DND-41 (cell line): ENCODE results near the gene NCLN.
"Not testable (repeated sequence)": the region's sequence is repeated elsewhere in the genome, so short reads cannot be mapped to it uniquely, and the experiment has no call there.

Source experiments
- ATAC-seq: fragments of 200-7000 bp; cut with Tn5 transposase; 3 replicates; pipeline ENCODE4 v1.9.1; 2021; ENCODE audit warnings: low read depth; ENCODE audit not compliant: insufficient read depth
- DNase-seq: peaks from one replicate; pipeline ENCODE4 v3.0.0-alpha.2; 2020
- H2AFZ ChIP-seq: 2 replicates; pipeline ENCODE4 v1.6.0; 2012; ENCODE audit warnings: low read depth, low read length
- H3K27ac ChIP-seq: 2 replicates; pipeline ENCODE4 v1.5.1; 2012; ENCODE audit warnings: low read length, inconsistent platforms
- H3K27me3 ChIP-seq: fragments of 200-600 bp; sonication (generic); 2 replicates; pipeline ENCODE4 v1.6.0; 2012; ENCODE audit warnings: low read length, mild to moderate bottlenecking, inconsistent platforms; ENCODE audit not compliant: insufficient read depth, poor library complexity
- H3K36me3 ChIP-seq: 2 replicates; pipeline ENCODE4 v1.5.1; 2012; ENCODE audit warnings: low read length, inconsistent platforms; ENCODE audit not compliant: insufficient read depth
- H3K4me1 ChIP-seq: 2 replicates; pipeline ENCODE4 v1.5.1; 2012; ENCODE audit warnings: mild to moderate bottlenecking, low read length; ENCODE audit not compliant: insufficient read depth
- H3K4me2 ChIP-seq: 2 replicates; pipeline ENCODE4 v1.6.0; 2012; ENCODE audit warnings: mild to moderate bottlenecking, moderate library complexity, low read length, inconsistent platforms; ENCODE audit not compliant: insufficient read depth
- H3K4me3 ChIP-seq, 2 experiments: fragments of 200-600 bp in 1 of 2; shearing (Covaris generic) in 1 of 2; 2 replicates each; pipeline ENCODE4 v1.5.1; 2012 to 2016; ENCODE audit warnings: inconsistent platforms in 2 of 2, low read length in 2 of 2, mild to moderate bottlenecking in 2 of 2, low read depth in 1 of 2, moderate library complexity in 1 of 2
- H3K79me2 ChIP-seq: 2 replicates; pipeline ENCODE4 v1.6.0; 2012; ENCODE audit warnings: low read length, inconsistent platforms; ENCODE audit not compliant: insufficient read depth
- H3K9ac ChIP-seq: 2 replicates; pipeline ENCODE4 v1.6.0; 2012; ENCODE audit warnings: low read depth, mild to moderate bottlenecking, inconsistent platforms, low read length, moderate library complexity
- H3K9me3 ChIP-seq: 2 replicates; pipeline ENCODE4 v1.5.1; 2012; ENCODE audit warnings: low read length, moderate library complexity, mild to moderate bottlenecking, inconsistent platforms; ENCODE audit not compliant: insufficient read depth, severe bottlenecking
- H4K20me1 ChIP-seq: 2 replicates; pipeline ENCODE4 v1.6.0; 2012; ENCODE audit warnings: low read length; ENCODE audit not compliant: insufficient read depth
- EZH2 ChIP-seq: IDR thresholded peaks from 3 replicates; pipeline ENCODE4 v1.6.1; 2012; ENCODE audit warnings: borderline replicate concordance, low read depth, mild to moderate bottlenecking, moderate library complexity, low read length, inconsistent platforms; ENCODE audit not compliant: severe bottlenecking
- TF ChIP-seq, protein P1 (sequence below): IDR thresholded peaks from 2 replicates; pipeline ENCODE4 v1.5.1; 2012; ENCODE audit warnings: borderline replicate concordance, low read length, moderate library complexity, mild to moderate bottlenecking; ENCODE audit not compliant: poor library complexity, severe bottlenecking; ENCODE audit errors: extremely low read depth

Gene NCLN

DNA sequence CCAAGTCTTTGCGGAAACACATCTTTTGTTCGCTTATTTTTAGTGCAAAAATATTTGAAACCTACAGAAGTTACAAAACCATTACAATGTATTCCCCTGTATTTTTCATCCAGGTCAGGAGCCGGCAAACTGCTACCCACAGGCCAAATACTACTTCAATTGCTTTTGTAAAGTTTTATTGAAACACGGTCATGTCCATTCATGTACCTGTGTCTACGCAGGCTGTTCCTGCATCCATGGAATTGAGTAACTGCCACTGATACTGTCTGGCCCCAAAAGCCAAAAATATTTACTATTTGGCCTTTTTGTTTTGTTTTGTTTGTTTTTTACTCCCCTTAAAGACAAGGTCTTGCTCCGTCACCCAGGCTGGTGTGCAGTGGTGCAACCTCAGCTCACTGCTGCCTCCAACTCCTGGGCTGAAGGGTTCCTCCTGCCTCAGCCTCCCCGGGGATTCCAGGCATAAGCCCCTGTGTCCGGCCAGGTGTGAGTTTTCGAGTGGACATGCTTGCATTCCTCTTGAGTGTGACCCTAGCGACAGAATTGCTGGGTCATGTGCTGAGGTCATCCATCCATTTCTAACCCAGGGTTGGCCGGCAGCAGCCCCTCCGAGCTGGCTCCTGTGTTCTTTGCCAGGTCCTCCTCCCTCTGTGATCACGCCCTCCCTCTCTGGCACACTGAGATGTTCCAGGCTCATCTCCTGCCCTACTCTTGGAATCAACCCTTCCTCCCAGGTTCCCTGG, 18.0 kb upstream of the NCLN start:
- H2AFZ ChIP-seq: no peak overlapping the region
- no peak overlapping the region for H3K4me2 ChIP-seq
- DNase-seq (no peak), ATAC-seq (no peak)
- TF ChIP-seq, protein P1, sequence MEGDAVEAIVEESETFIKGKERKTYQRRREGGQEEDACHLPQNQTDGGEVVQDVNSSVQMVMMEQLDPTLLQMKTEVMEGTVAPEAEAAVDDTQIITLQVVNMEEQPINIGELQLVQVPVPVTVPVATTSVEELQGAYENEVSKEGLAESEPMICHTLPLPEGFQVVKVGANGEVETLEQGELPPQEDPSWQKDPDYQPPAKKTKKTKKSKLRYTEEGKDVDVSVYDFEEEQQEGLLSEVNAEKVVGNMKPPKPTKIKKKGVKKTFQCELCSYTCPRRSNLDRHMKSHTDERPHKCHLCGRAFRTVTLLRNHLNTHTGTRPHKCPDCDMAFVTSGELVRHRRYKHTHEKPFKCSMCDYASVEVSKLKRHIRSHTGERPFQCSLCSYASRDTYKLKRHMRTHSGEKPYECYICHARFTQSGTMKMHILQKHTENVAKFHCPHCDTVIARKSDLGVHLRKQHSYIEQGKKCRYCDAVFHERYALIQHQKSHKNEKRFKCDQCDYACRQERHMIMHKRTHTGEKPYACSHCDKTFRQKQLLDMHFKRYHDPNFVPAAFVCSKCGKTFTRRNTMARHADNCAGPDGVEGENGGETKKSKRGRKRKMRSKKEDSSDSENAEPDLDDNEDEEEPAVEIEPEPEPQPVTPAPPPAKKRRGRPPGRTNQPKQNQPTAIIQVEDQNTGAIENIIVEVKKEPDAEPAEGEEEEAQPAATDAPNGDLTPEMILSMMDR: no peak
- no peak for TF ChIP-seq EZH2
- H3K9ac ChIP-seq: no peak overlapping the region
- H3K27me3 ChIP-seq: no peaks in the 10 kb centered on the region
- H3K4me3 ChIP-seq: no peak overlapping the region
- H3K9me3 ChIP-seq: no peaks in the 10 kb centered on the region
- peaks cover 49% of the 10 kb centered on the region for H3K36me3 ChIP-seq
- 0 out of 2 replicates have a peak overlapping the region, but pooled peaks have one; percentile 22 for H3K27ac ChIP-seq
- peaks cover 16% of the 10 kb centered on the region for H3K79me2 ChIP-seq
- no peaks in the 10 kb centered on the region for H3K4me1 ChIP-seq
- peaks cover 14% of the 10 kb centered on the region; the same call in 1 of the 2 replicates for H4K20me1 ChIP-seq

DNA sequence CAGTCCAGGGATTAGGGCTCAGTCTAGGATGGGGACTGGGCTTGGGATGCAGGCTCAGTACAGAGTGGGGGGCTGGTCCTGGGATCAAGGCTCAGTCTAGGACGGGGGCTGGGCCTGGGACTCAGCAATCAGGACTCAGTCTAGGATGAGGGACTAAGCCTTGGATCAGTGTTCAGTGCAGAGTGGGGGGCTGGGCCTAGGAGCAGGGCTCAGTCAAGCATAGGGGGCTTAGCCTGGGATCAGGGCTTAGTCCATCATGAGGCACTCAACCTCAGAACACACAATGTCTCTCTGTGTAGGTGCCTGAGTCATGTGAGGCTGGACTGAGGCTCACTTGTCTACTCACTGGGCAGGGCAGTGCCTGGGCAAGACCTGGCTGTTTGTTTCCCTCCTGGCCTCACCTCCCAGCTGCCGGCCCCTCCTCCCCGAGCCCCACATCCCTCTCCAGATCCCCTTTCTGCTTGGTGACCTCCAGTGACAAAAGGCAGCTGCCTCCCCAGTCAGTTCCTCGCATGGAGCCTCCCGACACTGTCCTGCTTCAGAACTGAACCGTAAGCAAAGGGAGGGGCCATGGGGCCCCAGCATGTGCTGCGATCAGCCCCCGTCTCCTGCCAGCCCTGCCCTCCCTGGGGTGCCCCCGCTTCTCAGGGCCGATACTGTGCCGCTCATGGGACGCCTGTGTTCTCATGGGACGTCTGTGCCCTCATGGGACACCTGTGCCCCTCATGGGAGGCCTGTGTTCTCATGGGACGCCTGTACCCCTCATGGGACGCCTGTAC, 13.6 kb upstream of the NCLN start:
- no peak overlapping the region for H3K4me3 ChIP-seq
- H3K27ac ChIP-seq: peak overlapping the region; percentile 40; the same call in 1 of the 2 replicates
- H3K79me2 ChIP-seq: peaks cover 2% of the 10 kb centered on the region; the same call in 1 of the 2 replicates
- H3K27me3 ChIP-seq: no peaks in the 10 kb centered on the region
- DNase-seq (no peak), ATAC-seq (peak; percentile 46)
- H4K20me1 ChIP-seq: no peaks in the 10 kb centered on the region
- H3K4me2 ChIP-seq: no peak overlapping the region
- H2AFZ ChIP-seq: no peak overlapping the region
- H3K4me1 ChIP-seq: peaks cover 9% of the 10 kb centered on the region
- H3K36me3 ChIP-seq: peaks cover 15% of the 10 kb centered on the region
- no peaks in the 10 kb centered on the region for H3K9me3 ChIP-seq
- no peak for TF ChIP-seq EZH2
- TF ChIP-seq, protein P1: no peak
- no peak overlapping the region for H3K9ac ChIP-seq

DNA sequence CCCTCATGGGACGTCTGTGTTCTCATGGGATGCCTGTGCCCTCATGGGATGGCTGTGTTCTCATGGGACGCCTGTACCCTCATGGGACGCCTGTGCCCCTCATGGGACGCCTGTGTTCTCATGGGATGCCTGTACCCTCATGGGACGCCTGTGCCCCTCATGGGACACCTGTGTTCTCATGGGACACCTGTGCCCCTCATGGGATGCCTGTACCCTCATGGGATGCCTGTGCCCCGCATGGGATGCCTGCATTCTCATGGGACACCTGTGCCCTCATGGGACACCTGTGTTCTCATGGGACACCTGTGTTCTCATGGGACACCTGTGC, 13.1 kb upstream of the NCLN start:
- H3K4me2 ChIP-seq, H4K20me1 ChIP-seq, H3K27ac ChIP-seq, H2AFZ ChIP-seq, DNase-seq, ATAC-seq, H3K27me3 ChIP-seq, H3K79me2 ChIP-seq, H3K4me3 ChIP-seq, H3K9ac ChIP-seq, H3K9me3 ChIP-seq: not testable (repeated sequence)
- peaks cover 13% of the 10 kb centered on the region for H3K36me3 ChIP-seq
- H3K4me1 ChIP-seq: peaks cover 13% of the 10 kb centered on the region
